ENCODE measurements around the gene DHX57. TPM values are rescaled to one million over a fixed set of nuclear protein-coding genes. Genes with fewer than 3 reads are reported as not detected.
A peak's percentile ranks its signal among the peaks of the same experiment; 100 is the strongest.

The DHX57 gene
- total RNA-seq, 4 donors from 2014 or later: 5.3 to 31.2 (median 18.6) TPM

DNA sequence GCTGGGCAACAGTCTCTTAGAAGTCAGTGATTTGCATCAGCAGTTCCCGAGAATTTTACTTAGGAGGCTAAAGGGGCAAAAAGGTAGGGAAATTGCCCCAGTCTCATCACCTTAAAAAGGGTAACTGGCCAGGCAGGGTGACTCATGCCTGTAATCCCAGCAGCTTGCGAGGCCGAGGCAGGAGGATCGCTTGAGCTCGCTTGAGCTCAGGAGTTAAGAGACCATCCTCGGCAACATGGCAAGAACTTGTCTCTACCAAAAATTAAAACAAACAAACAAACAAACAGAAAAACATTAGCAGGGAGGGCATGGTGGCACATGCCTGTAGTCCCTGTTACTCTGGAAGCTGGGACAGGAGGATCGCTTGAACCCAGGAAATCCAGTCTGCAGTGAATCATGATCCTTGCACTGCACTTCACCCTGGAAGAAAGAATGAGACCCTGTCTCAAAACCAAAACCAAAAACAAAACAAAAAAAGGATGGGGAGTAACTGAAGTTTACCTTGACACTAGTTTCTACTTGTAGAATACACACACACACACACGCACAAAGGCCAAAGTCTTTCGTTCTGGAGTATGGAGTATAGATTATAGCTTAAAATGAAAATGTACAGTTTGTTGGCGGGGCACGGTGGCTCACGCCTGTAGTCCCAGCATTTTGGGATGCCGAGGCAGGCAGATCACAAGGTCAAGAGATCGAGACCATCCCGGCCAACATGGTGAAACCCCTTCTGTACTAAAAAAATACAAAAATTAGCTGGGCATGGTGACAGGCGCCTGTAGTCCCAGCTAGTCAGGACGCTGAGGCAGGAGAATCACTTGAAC lies 100.4 kb downstream of the DHX57 start:
- TF ChIP-seq, protein P1, sequence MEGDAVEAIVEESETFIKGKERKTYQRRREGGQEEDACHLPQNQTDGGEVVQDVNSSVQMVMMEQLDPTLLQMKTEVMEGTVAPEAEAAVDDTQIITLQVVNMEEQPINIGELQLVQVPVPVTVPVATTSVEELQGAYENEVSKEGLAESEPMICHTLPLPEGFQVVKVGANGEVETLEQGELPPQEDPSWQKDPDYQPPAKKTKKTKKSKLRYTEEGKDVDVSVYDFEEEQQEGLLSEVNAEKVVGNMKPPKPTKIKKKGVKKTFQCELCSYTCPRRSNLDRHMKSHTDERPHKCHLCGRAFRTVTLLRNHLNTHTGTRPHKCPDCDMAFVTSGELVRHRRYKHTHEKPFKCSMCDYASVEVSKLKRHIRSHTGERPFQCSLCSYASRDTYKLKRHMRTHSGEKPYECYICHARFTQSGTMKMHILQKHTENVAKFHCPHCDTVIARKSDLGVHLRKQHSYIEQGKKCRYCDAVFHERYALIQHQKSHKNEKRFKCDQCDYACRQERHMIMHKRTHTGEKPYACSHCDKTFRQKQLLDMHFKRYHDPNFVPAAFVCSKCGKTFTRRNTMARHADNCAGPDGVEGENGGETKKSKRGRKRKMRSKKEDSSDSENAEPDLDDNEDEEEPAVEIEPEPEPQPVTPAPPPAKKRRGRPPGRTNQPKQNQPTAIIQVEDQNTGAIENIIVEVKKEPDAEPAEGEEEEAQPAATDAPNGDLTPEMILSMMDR (IDR thresholded peaks at IDR 0.05): no peak
- TF ChIP-seq POLR2A (IDR thresholded peaks at IDR 0.05): no peak
- Histone ChIP-seq H3K9me3 (no peaks in the 10 kb centered on the region), H3K4me3 (no peak overlapping the region), H3K27ac (peak overlapping the region in 1 of 2 donors; percentile 38), H3K36me3 (no peaks in the 10 kb centered on the region), H3K27me3 (no peaks in the 10 kb centered on the region), H3K4me1 (no peaks in the 10 kb centered on the region)
- no peak for DNase-seq
- intact Hi-C loops (cut with DNase I; ENCODE audit: low total_unique reads): no loop called here

DNA sequence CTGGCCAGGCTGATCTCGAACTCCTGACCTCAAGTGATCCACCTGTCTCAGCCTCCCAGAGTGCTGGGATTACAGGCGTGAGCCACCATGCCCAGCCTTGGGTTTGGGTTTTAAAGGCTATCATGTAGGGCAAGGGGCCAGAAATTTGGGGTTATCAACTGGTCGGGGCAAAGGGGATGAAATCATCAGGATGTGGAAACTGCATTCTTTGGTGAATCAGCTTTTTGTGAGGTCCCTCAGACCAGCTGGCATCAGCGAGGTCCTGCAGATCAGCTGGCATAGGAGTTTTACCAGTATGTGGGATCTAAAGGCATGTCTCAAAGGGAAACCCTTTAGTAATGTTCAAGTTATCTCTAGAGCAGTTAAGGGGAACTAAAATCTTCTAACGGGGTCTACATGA lies 104.1 kb downstream of the DHX57 start:
- H3K9me3 ChIP-seq: no peaks in the 10 kb centered on the region
- TF ChIP-seq, protein P1 (IDR thresholded peaks at IDR 0.05): no peak

DNA sequence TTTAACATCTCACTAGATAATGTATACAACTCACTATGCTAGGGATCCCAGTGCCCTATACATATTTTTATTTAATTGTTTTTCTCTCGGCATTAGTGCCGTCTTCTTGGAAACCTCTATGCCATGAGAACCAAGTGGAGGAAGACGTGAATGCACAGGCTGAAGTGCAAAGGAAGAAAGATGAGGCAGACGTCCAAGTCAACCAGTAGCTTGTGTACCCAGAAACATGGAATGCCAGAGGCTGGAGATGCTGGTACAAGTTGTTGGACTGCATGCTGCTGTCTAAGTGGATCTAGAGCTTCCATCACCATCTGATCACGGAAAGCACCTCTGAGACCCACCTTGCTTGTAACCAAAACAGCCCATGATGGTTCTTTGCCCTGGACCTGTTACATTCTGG lies 110.2 kb downstream of the DHX57 start:
- Histone ChIP-seq H3K27me3 (no peaks in the 10 kb centered on the region), H3K4me3 (no peak overlapping the region), H3K36me3 (no peaks in the 10 kb centered on the region), H3K9me3 (no peaks in the 10 kb centered on the region), H3K4me1 (no peaks in the 10 kb centered on the region), H3K27ac (no peak overlapping the region)
- intact Hi-C loops (cut with DNase I; ENCODE audit: low total_unique reads): no loop called here
- DNase-seq: no peak
- no peak for TF ChIP-seq POLR2A (IDR thresholded peaks at IDR 0.05)
- TF ChIP-seq, protein P1 (IDR thresholded peaks at IDR 0.05): no peak

More for the DNA sequence above, 104.1 kb downstream of the DHX57 start:
- DNase-seq: no peak
- no peaks in the 10 kb centered on the region for H3K4me1 ChIP-seq
- no peak overlapping the region for H3K27ac ChIP-seq
- no peaks in the 10 kb centered on the region for H3K27me3 ChIP-seq
- intact Hi-C loops (cut with DNase I; ENCODE audit: low total_unique reads): no loop called here
- H3K4me3 ChIP-seq: no peak overlapping the region
- H3K36me3 ChIP-seq: no peaks in the 10 kb centered on the region

DNA sequence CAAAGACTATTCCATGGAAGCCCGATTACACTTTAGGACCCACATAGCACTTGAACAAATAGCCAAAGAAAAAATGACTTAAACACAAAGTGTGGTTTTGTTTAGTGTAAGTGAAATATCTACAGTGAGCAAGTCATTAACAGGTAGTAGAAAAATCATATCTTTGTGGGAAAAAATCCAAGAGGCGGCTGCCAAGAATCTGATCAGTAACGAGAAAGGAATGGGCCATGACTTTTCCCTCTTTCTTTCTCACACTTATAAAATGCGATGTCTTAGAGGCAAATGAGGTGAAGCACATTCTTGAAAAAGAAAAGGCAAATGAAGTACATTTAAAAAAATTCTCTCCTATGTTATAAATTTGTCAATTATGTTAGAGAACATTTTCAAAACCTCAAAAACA lies 110.6 kb downstream of the DHX57 start:
- intact Hi-C loops (cut with DNase I; ENCODE audit: low total_unique reads): no loop called here

DNA sequence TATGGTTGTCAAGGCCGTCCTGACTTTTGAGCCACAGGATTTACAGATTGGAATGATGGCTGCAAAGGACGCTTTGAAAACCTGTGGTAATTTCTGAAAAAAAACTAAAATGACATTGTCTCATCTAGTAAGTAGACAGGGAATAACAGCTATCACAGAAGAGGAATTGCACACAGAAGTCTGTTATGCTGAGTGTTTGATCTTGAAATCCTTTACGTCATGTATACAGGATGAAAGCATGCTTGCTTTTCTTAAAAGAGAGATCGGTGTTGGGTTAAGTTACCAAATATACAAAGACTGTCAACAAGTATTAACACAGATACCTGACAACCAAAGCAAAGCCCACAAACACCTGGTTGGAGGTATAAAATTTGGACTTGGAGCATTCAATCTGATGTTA lies 112.0 kb downstream of the DHX57 start:
- Histone ChIP-seq H3K9me3 (no peaks in the 10 kb centered on the region), H3K4me1 (no peaks in the 10 kb centered on the region), H3K27me3 (no peaks in the 10 kb centered on the region), H3K4me3 (no peak overlapping the region), H3K36me3 (no peaks in the 10 kb centered on the region), H3K27ac (no peak overlapping the region)
- no peak for TF ChIP-seq POLR2A (IDR thresholded peaks at IDR 0.05)
- TF ChIP-seq, protein P1 (IDR thresholded peaks at IDR 0.05): no peak
- intact Hi-C loops (cut with DNase I; ENCODE audit: low total_unique reads): no loop called here
- DNase-seq: no peak

More for the DNA sequence above, 110.6 kb downstream of the DHX57 start:
- H3K4me1 ChIP-seq: no peaks in the 10 kb centered on the region
- H3K4me3 ChIP-seq: no peak overlapping the region
- H3K27ac ChIP-seq: no peak overlapping the region
- no peaks in the 10 kb centered on the region for H3K36me3 ChIP-seq
- DNase-seq: no peak
- TF ChIP-seq, protein P1 (IDR thresholded peaks at IDR 0.05): no peak
- TF ChIP-seq POLR2A (IDR thresholded peaks at IDR 0.05): no peak
- H3K9me3 ChIP-seq: no peaks in the 10 kb centered on the region
- H3K27me3 ChIP-seq: no peaks in the 10 kb centered on the region
